Measurements from ENCODE around the gene STAT4. TPM values are rescaled to one million over a fixed set of nuclear protein-coding genes. Genes with fewer than 3 reads are reported as not detected.

The STAT4 gene
- total and polyA plus RNA-seq, 4 donors, result 0.85 to 7.9 (median 3.2) TPM

GRCh38 chr2:190999058-190999457 lies 151.7 kb downstream of the STAT4 start:
- no peak for TF ChIP-seq REST (IDR thresholded peaks at IDR 0.05)
- TF ChIP-seq RAD21 (IDR thresholded peaks at IDR 0.05), result no peak
- TF ChIP-seq MAX (IDR thresholded peaks at IDR 0.05), result no peak
- TF ChIP-seq HNF4A (conservative IDR thresholded peaks at IDR 0.05), result no peak
- no peak for TF ChIP-seq YY1 (IDR thresholded peaks at IDR 0.05)
- TF ChIP-seq RXRA (IDR thresholded peaks at IDR 0.05), result no peak
- TF ChIP-seq CTCF (IDR thresholded peaks at IDR 0.05; ENCODE audit: low read depth, low read length, missing input control), result no peak

GRCh38 chr2:190997526-190998113 lies 153.2 kb downstream of the STAT4 start:
- 94% methylated on average over 8 of the region's 8 CpGs for WGBS
- no peak for TF ChIP-seq EGR1 (IDR thresholded peaks at IDR 0.05; ENCODE audit: low read depth in 2 of 2)
- no peak for TF ChIP-seq JUND (IDR thresholded peaks at IDR 0.05)
- TF ChIP-seq TAF1 (conservative IDR thresholded peaks at IDR 0.05), result no peak
- no peak for TF ChIP-seq YY1 (IDR thresholded peaks at IDR 0.05)
- no peak for TF ChIP-seq REST (IDR thresholded peaks at IDR 0.05)
- TF ChIP-seq HNF4G (IDR thresholded peaks at IDR 0.05), result no peak
- TF ChIP-seq SP1 (IDR thresholded peaks at IDR 0.05), result no peak
- TF ChIP-seq FOXA2 (IDR thresholded peaks at IDR 0.05), result no peak
- no peak for TF ChIP-seq CTCF (IDR thresholded peaks at IDR 0.05; ENCODE audit: low read depth, low read length, missing input control)
- no peak for TF ChIP-seq MAX (IDR thresholded peaks at IDR 0.05)
- no peak for TF ChIP-seq ZBTB33 (IDR thresholded peaks at IDR 0.05)
- H3K36me3 ChIP-seq (ENCODE audit: control insufficient read depth in 4 of 4, insufficient read depth in 3 of 4, low read depth in 1 of 4, low read length in 3 of 4), result peaks cover 28 to 89% (median 86%) of the 10 kb centered on the region in 4 donors
- H3K4me1 ChIP-seq (ENCODE audit: control insufficient read depth in 4 of 4, insufficient read depth in 4 of 4, low read length in 3 of 4), result no peaks in the 10 kb centered on the region
- H3K9ac ChIP-seq (ENCODE audit: low read depth in 1 of 2, low read length in 2 of 2), result no peak overlapping the region
- no peak overlapping the region for H3K4me3 ChIP-seq (ENCODE audit: low read depth in 1 of 3, low read length in 3 of 3)
- no peaks in the 10 kb centered on the region for H3K27me3 ChIP-seq (ENCODE audit: control insufficient read depth in 4 of 4, insufficient read depth in 4 of 4, low read length in 3 of 4)
- no peak for DNase-seq (ENCODE audit: low spot score)
- no peaks in the 10 kb centered on the region for H3K9me3 ChIP-seq (ENCODE audit: control insufficient read depth in 4 of 4, low read length in 3 of 4)
- H3K27ac ChIP-seq (ENCODE audit: low read depth in 1 of 2, low read length in 2 of 2), result no peak overlapping the region

More at GRCh38 chr2:190999058-190999457, 151.7 kb downstream of the STAT4 start:
- H3K9ac ChIP-seq (ENCODE audit: low read depth in 1 of 2, low read length in 2 of 2), result no peak overlapping the region
- H3K9me3 ChIP-seq (ENCODE audit: control insufficient read depth in 4 of 4, low read length in 3 of 4), result no peaks in the 10 kb centered on the region
- no peaks in the 10 kb centered on the region for H3K27me3 ChIP-seq (ENCODE audit: control insufficient read depth in 4 of 4, insufficient read depth in 4 of 4, low read length in 3 of 4)
- no peak for DNase-seq (ENCODE audit: low spot score)
- no peak overlapping the region for H3K27ac ChIP-seq (ENCODE audit: low read depth in 1 of 2, low read length in 2 of 2)
- 89% methylated on average over 7 of the region's 7 CpGs for WGBS
- no peaks in the 10 kb centered on the region for H3K4me1 ChIP-seq (ENCODE audit: control insufficient read depth in 4 of 4, insufficient read depth in 4 of 4, low read length in 3 of 4)
- no peak overlapping the region for H3K4me3 ChIP-seq (ENCODE audit: low read depth in 1 of 3, low read length in 3 of 3)
- H3K36me3 ChIP-seq (ENCODE audit: control insufficient read depth in 4 of 4, insufficient read depth in 3 of 4, low read depth in 1 of 4, low read length in 3 of 4), result peaks cover 29 to 91% (median 88%) of the 10 kb centered on the region in 4 donors

Data from liver (tissue), 9 donors.